Activated naive CD8-positive, alpha-beta T cell treated with anti-CD3 and anti-CD28 coated beads, Interleukin-2, amount 10 ng/mL, durations not matched to agents 7 days and 5 days (primary cell): ENCODE results near the gene ULK1. TPM values are rescaled to one million over a fixed set of nuclear protein-coding genes. Genes with fewer than 3 reads are reported as not detected.
"Not testable (repeated sequence)": the region's sequence is repeated elsewhere in the genome, so short reads cannot be mapped to it uniquely, and the experiment has no call there.

Experiments used
- ATAC-seq: fragments of 150-1000 bp; cut with Tn5 transposase; one replicate; pipeline ENCODE4 v1.10.0; 2021; ENCODE audit warnings: low read depth, moderate library complexity
- POLR2A ChIA-PET: fragments of 350-600 bp; sonication (Branson Sonifier 250); formaldehyde crosslinking; loops from one replicate; lab custom pipeline; 2021; ENCODE audit warnings: antibody characterized with exemption; lab: Charles Lee
- DNase-seq: peaks from one replicate; pipeline ENCODE4 v3.0.0; 2021
- H3K27ac Mint-ChIP-seq: one replicate; pipeline ENCODE4 v1.8.0; 2022; ENCODE audit warnings: mild to moderate bottlenecking, mixed read lengths
- H3K27me3 Mint-ChIP-seq: one replicate; pipeline ENCODE4 v1.8.0; 2022; ENCODE audit warnings: mild to moderate bottlenecking, moderate library complexity, mixed read lengths
- H3K36me3 Mint-ChIP-seq: one replicate; pipeline ENCODE4 v1.8.0; 2021; ENCODE audit warnings: mild to moderate bottlenecking, mixed read lengths
- H3K4me1 Mint-ChIP-seq: one replicate; pipeline ENCODE4 v1.8.0; 2021; ENCODE audit warnings: mixed read lengths
- H3K4me3 Mint-ChIP-seq: one replicate; pipeline ENCODE4 v1.8.0; 2022; ENCODE audit warnings: mild to moderate bottlenecking, moderate library complexity, mixed read lengths
- H3K9me3 Mint-ChIP-seq: one replicate; pipeline ENCODE4 v1.8.0; 2021; ENCODE audit warnings: mixed read lengths
- total RNA-seq, 2 experiments: library from RNA; stranded (reverse); gene quantifications; one replicate each; pipeline ENCODE4 v1.2.3, GENCODE V29; 2021

The ULK1 gene
- total RNA-seq, 2 experiments from 2014 or later = 32.6 to 33.2 TPM

DNA sequence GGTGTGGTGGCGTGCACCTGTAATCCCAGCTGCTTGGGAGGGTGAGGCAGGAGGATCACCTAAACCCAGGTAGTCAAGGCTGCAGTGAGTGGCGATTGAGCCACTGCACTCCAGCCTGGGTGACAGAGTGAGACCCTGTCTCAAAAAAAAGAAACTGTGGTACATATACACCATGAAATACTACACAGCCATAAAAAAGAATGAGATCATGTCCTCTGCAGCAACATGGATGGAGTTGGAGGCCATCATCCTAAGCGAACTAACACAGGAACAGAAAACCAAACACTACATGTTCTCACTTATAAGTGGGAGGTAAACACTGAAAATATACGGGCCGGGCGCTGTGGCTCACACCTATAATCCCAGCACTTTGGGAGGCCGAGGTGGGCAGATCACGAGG is 2.7 kb upstream of the ULK1 start:
- H3K4me1 Mint-ChIP-seq, DNase-seq, H3K27me3 Mint-ChIP-seq, ATAC-seq, H3K27ac Mint-ChIP-seq, H3K36me3 Mint-ChIP-seq, H3K9me3 Mint-ChIP-seq, H3K4me3 Mint-ChIP-seq, POLR2A ChIA-PET: not testable (repeated sequence)

DNA sequence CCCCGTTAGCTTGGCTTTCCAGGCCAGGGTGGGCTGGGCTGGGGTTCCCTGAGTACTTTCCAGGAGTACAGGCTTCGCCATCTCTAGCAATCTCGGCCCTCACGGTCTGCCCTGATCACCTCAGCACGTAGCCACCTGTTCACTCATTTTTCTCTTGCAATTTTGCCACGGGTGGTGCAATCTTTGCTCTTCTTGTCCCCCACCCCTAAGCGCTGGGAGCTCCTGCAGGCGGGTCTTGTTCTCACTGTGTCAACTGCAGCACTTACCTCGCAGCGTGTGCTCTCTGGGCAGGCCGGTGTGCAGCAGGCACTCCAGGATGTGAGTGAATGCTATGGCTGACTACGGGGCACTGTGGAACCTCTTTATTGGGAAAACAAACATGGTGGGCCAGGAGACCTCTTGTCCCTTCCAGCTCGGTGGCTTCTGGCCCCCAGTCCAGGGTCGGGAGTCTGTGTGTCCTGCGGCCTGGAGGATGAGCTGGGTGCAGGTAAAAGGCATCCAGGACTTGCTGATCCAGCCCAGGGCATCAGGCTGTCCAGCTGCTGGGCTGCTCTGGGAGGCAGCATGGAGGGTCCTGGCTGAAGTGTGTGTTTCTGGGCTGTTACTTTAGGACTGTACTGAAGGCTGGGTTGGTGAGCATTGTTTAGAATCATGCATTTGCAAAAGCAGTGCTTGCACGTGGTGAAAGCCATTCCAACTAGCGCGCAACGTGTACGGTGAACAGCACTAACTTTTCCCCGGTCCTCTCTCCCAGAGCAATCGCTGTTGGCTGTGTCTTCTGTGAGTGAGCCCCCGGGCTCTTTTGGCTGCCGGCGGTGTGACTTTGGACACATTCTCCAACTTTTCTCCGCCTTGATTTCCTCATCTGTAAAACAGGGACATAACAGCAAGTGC is 1.5 kb upstream of the ULK1 start:
- POLR2A ChIA-PET = no interaction called here
- ATAC-seq (no peak), DNase-seq (no peak)
- no peaks in the 10 kb centered on the region for H3K36me3 Mint-ChIP-seq
- no peak overlapping the region for H3K27ac Mint-ChIP-seq
- no peak overlapping the region for H3K4me3 Mint-ChIP-seq
- H3K27me3 Mint-ChIP-seq = peaks cover 5% of the 10 kb centered on the region
- H3K4me1 Mint-ChIP-seq = peaks cover 12% of the 10 kb centered on the region
- no peaks in the 10 kb centered on the region for H3K9me3 Mint-ChIP-seq

DNA sequence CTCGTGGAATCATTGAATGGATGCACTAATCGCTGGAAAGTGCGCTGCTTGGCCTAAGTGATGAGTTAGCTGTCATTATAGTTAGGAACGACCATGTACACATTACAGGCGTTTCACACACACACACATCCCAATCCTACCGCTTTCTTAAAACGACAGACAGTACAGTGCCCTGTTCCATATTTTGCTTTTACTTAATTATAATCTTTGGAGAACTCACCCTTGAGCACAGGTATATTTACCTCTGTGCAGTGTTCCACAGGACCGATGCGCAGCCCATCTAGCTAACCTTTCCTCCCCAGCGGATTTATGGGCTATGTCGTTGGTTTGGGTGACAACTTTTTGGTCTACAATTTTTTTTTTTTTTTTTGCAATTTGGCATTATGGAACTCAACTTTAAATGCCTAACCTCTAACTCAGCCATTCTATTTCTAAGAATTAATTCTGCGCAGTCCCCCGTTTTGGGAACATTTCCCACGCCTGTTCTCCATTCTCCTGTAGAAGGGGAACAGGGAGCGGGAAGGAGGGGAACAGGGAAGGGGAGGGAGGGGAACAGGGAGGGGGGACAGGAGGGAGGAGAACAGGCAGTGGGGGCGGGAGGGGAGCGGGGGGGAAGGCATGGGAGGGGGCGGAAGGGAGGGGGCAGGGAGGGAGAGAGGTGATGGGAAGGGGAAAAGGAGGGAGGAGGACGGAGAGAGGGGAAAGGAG is 663 bp upstream of the ULK1 start:
- no peak for ATAC-seq
- Mint-ChIP-seq H3K36me3 (no peaks in the 10 kb centered on the region), H3K27ac (peak overlapping the region; percentile 21), H3K4me3 (peak overlapping the region; percentile 12), H3K27me3 (peaks cover 5% of the 10 kb centered on the region), H3K9me3 (no peaks in the 10 kb centered on the region), H3K4me1 (peaks cover 12% of the 10 kb centered on the region)
- no peak for DNase-seq
- POLR2A ChIA-PET = no interaction called here

DNA sequence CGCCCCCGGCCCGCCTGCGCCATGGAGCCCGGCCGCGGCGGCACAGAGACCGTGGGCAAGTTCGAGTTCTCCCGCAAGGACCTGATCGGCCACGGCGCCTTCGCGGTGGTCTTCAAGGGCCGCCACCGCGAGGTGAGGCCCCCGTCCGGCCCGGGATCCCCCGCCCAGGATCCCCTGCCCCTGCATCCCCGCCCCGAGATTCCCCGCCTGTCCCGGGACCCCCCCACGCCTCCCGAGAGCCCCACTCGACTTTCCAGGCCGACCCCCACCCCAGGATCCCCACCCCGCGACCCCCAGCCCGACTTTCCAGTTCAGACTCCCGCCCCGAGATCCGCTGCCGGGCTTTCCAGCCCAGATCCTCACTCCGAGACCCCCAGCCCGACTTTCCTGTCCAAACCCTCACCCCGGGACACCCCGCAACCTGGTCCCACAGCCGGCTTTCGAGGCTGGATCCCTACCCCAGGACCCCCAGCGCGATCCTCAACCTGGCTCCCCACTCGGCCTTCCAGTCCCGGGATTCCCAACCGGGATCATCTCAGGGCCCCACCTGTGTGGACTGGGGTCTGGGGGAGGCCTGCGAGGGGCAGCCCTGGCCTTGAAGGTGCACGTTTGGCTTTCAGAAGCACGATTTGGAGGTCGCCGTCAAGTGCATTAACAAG is 688 bp downstream of the ULK1 start:
- peak overlapping the region; percentile 89 for H3K4me3 Mint-ChIP-seq
- peak overlapping the region; percentile 84 for H3K27ac Mint-ChIP-seq
- peaks cover 12% of the 10 kb centered on the region for H3K4me1 Mint-ChIP-seq
- no peaks in the 10 kb centered on the region for H3K9me3 Mint-ChIP-seq
- H3K36me3 Mint-ChIP-seq = no peaks in the 10 kb centered on the region
- no peak for ATAC-seq
- H3K27me3 Mint-ChIP-seq = no peaks in the 10 kb centered on the region
- peak; percentile 57 for DNase-seq
- POLR2A ChIA-PET = no interaction called here

DNA sequence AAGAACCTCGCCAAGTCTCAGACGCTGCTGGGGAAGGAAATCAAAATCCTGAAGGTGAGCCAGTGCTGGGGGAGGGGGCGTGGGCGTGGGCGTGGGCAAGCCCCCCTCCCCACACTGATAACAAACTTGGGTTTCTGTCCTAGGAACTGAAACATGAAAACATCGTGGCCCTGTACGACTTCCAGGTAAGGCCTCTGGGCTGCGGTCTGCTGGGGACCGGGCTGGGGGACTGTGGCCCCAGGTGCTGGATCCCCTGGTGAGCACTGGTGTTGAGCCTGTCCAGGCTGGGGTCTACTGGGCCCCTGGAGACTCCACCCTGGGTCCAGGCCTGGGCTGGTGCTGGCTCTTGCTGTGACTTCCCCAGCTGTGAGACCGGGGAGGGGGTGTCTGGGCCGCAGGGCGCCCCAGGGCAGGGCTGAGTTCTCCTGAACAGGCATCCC is 1.2 kb downstream of the ULK1 start:
- ATAC-seq = no peak

DNA sequence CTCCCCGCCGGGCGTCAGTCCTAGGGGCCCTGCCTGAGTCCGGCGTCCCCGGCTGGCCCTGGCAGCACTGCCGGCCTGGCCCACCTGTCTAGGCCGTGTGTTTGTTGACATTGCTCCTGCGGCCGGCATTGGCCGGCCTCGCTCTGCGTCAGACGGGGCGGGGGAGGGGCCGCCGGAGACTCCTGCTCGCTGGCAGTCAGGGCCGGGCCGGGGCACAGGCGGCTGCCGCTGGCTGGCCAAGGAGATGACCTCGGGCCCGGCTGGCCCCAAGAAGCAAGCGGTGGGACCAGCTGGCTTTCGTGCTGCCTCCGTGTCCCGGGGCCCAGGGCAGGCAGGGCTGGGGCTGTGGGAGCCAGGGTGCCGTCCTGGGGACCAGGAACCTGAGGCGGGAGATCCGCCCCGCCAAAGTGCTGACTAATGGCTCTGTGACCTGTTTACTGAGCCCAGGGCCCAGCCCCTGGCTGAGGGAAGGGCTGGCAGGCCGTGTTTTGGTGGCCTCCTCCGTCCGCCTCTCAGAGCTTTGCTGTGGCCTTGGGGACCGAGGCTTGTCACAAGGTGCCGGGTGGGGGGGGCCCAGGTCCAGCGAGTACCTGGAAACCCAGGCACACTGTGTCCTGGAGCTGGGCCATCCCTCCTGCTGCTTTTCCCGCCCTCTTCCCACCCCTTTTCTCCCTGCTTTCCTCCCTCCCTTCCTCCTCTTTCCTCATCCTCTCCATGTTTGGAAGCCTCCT is 1.8 kb downstream of the ULK1 start:
- H3K4me3 Mint-ChIP-seq = peak overlapping the region; percentile 89
- H3K27ac Mint-ChIP-seq = peak overlapping the region; percentile 56
- H3K27me3 Mint-ChIP-seq = no peaks in the 10 kb centered on the region
- POLR2A ChIA-PET = interaction anchor here (0.6 to 1.1 kb wide), 2 partner anchors 32 to 34 kb away, joined by 3 read pairs; no protein-coding TSS in a partner anchor
- ATAC-seq = peak; percentile 70
- no peaks in the 10 kb centered on the region for H3K9me3 Mint-ChIP-seq
- peak; percentile 83 for DNase-seq
- no peaks in the 10 kb centered on the region for H3K36me3 Mint-ChIP-seq
- peaks cover 12% of the 10 kb centered on the region for H3K4me1 Mint-ChIP-seq

More for the DNA sequence above, 1.2 kb downstream of the ULK1 start:
- no peaks in the 10 kb centered on the region for H3K9me3 Mint-ChIP-seq
- H3K4me3 Mint-ChIP-seq = peak overlapping the region; percentile 89
- H3K4me1 Mint-ChIP-seq = peaks cover 12% of the 10 kb centered on the region
- no peaks in the 10 kb centered on the region for H3K27me3 Mint-ChIP-seq
- DNase-seq = no peak
- H3K36me3 Mint-ChIP-seq = no peaks in the 10 kb centered on the region
- peak overlapping the region; percentile 84 for H3K27ac Mint-ChIP-seq
- POLR2A ChIA-PET = interaction anchor here (0.6 kb wide), 1 partner anchor 35 kb away, joined by 3 read pairs; no protein-coding TSS in a partner anchor

DNA sequence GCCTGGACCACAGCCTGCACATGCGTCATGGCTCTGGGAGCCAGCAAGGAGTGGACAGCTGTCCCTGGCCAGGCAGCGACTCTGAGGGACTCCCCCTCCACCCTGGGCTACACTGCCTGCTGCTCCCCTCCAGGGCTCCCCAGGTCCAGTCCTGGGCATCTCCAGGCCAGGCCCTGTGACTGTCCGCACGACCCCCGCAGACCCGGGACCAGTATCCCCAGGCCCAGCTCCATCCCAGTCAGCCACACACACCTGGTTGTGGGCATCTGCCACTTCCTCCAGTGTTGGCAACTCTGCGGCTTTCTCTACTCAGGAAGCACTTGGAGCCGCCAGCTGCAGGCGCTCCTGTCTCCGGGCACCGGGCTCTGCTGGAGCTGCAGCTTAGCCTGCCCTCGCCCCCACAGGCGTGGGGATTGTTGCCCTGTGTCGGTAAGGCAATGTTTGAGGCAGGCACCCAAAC is 2.4 kb downstream of the ULK1 start:
- POLR2A ChIA-PET = interaction anchor here (1.1 kb wide), 1 partner anchor 31 kb away, joined by 3 read pairs; no protein-coding TSS in a partner anchor
- peak overlapping the region; percentile 56 for H3K27ac Mint-ChIP-seq
- no peaks in the 10 kb centered on the region for H3K9me3 Mint-ChIP-seq
- peaks cover 12% of the 10 kb centered on the region for H3K4me1 Mint-ChIP-seq
- peak overlapping the region; percentile 63 for H3K4me3 Mint-ChIP-seq
- no peaks in the 10 kb centered on the region for H3K36me3 Mint-ChIP-seq
- ATAC-seq = no peak
- no peaks in the 10 kb centered on the region for H3K27me3 Mint-ChIP-seq
- no peak for DNase-seq

DNA sequence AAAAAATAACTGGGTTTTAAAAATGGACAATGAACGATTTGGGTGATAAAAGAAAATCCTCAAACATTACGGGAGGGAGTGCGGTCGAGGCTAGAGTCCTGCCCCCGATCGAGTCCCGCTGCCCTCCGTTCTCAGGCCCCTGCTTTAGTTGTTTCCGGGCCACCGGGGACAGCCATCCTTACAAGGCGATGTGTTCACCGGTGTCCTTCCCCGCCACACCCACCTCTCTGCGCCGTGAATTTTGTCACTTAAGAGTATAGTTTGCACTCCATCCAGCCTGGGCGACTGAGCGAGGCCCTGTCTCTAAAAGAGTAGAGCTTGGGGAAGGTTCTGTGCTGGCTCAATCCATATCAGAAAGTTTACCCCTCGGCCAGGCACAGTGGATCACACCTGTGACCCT is 2.9 kb downstream of the ULK1 start:
- POLR2A ChIA-PET = interaction anchor here (1.1 kb wide), 1 partner anchor 31 kb away, joined by 3 read pairs; no protein-coding TSS in a partner anchor
- H3K27ac Mint-ChIP-seq = no peak overlapping the region
- no peak overlapping the region for H3K4me3 Mint-ChIP-seq

DNA sequence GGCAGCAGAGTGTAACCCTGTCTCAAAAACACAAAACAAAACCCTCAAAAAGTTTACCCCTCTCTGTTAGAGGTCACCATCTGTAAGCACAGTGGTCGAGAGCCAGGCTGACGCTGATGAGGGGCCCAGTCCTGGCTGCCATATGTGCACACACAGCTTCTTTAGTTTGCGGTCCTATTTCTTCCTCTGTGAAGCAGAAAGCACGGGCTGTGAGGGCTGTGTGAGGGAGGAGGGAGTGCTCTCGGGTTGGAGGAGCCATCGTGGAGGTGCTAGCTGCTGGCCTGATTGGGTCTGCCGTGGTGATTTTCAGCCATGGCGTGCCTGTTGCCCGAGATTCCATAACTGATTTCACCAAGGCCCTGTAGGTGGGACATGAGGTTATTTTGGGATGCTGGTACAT is 3.5 kb downstream of the ULK1 start:
- no peak overlapping the region for H3K27ac Mint-ChIP-seq
- H3K27me3 Mint-ChIP-seq = no peaks in the 10 kb centered on the region
- no peak for DNase-seq
- POLR2A ChIA-PET = no interaction called here
- no peak for ATAC-seq
- no peaks in the 10 kb centered on the region for H3K9me3 Mint-ChIP-seq
- peaks cover 12% of the 10 kb centered on the region for H3K4me1 Mint-ChIP-seq
- no peak overlapping the region for H3K4me3 Mint-ChIP-seq
- H3K36me3 Mint-ChIP-seq = no peaks in the 10 kb centered on the region

More for the DNA sequence above, 2.9 kb downstream of the ULK1 start:
- DNase-seq = no peak
- H3K27me3 Mint-ChIP-seq = no peaks in the 10 kb centered on the region
- no peaks in the 10 kb centered on the region for H3K9me3 Mint-ChIP-seq
- peaks cover 12% of the 10 kb centered on the region for H3K4me1 Mint-ChIP-seq
- H3K36me3 Mint-ChIP-seq = no peaks in the 10 kb centered on the region
- ATAC-seq = no peak

DNA sequence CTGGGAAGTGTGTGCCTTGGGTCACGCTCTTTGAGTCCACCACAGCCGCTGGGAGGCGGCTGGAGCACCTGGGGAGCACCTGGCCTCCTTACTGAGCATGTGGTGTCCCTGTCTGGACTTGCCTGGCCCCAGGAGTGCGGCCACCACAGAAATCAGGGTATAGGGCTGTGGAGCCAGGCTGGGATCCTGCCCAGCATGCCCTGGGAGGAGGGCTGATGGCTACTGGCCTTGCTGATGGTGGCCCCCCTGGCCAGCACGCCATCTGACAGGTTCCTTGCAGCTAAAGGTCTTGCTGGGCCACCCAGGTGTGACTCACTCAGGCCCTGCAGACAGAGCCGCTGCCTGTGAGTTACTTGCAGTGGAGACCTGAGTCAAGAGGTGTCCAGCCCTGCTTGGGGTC is 6.0 kb downstream of the ULK1 start:
- Mint-ChIP-seq H3K4me1 (peaks cover 11% of the 10 kb centered on the region), H3K9me3 (no peaks in the 10 kb centered on the region), H3K4me3 (no peak overlapping the region), H3K27me3 (no peaks in the 10 kb centered on the region), H3K27ac (no peak overlapping the region), H3K36me3 (no peaks in the 10 kb centered on the region)
- ATAC-seq (no peak), DNase-seq (no peak)
- POLR2A ChIA-PET = interaction anchor here (1.3 kb wide), 1 partner anchor 30 kb away, joined by 6 read pairs; no protein-coding TSS in a partner anchor

DNA sequence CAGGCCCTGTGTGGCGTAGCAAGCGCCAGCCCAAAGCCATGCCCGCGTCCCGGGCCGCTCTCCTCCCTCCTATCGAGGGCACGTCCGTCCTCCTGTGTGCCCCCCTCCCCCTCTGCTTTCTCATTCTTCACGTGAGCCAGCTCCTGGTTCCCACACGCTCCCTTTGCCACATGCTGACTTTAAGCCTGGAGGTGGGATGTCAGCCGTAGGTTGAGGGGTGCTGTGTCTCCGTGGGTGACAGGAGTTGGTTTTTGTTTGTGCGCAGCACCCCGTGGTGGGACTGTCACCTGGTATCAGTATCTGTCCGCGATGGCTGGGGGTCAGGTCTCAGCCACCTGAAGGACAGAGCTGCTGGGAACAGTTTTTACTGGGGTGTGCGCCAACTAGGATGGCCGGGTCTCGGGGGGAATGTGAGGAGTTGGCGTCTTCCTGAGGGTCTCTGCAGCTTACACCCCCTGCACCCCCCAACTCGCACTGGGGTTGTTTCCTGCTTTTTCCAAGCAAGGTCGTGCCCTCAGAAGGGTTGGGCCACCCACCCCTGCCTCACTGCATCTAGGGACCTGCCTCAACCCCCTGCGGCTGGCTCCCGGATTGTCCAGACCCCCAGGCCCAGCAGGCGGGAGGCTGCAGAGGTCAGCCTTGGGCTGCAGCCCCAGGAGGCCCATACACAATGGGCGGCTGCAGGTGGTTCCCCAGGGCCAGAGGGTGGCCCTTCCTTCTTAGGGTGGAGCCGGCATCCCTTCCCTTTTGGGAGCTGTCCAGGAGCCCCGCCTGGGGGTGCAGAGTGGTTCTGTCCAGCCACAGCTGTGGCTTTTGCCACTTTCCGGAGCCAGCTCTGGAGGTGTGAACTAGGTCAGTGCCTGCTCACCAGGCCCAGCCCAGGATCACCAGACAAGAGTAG is 7.3 kb downstream of the ULK1 start:
- peaks cover 9% of the 10 kb centered on the region for H3K4me1 Mint-ChIP-seq
- H3K4me3 Mint-ChIP-seq = no peak overlapping the region
- ATAC-seq = no peak
- DNase-seq = no peak
- no peak overlapping the region for H3K27ac Mint-ChIP-seq
- POLR2A ChIA-PET = no interaction called here
- no peaks in the 10 kb centered on the region for H3K9me3 Mint-ChIP-seq
- H3K27me3 Mint-ChIP-seq = no peaks in the 10 kb centered on the region
- H3K36me3 Mint-ChIP-seq = no peaks in the 10 kb centered on the region
